HepG2 (cell line): ENCODE results near the gene ANP32A. TPM values are rescaled to one million over a fixed set of nuclear protein-coding genes. Genes with fewer than 3 reads are reported as not detected.

Source experiments
- ATAC-seq: fragments of 200-7000 bp; cut with Tn5 transposase; 3 replicates; pipeline ENCODE4 v1.9.1; 2020; ENCODE audit warnings: mild to moderate bottlenecking, moderate library complexity
- BruUV-seq: library from RNA; stranded (reverse); fragments of 400-500 nt; replicated peaks from 2 replicates; lab custom pipeline; 2021; lab: Mats Ljungman, UMichigan
- CTCF ChIA-PET: fragments of 300-600 bp; formaldehyde crosslinking; extraction: SDS; loops from one replicate; lab custom pipeline; 2021; ENCODE audit warnings: low total read pairs, inconsistent platforms, low intra/inter-chr PET ratio; lab: Yijun Ruan, JAX
- POLR2A ChIA-PET: fragments of 350-600 bp; sonication (Branson Sonifier 250); formaldehyde crosslinking; loops from one replicate; lab custom pipeline; 2020; ENCODE audit warnings: antibody characterized with exemption, inconsistent platforms; lab: Yijun Ruan, JAX
- DNase-seq: peaks from one replicate; pipeline ENCODE4 v3.0.0-alpha.2; 2015; ENCODE audit warnings: low spot score
- FAIRE-seq: peaks from 3 replicates; lab custom pipeline; 2011; peaks lifted over from hg19 to GRCh38; lab: Jason Lieb, UNC
- H2AFZ ChIP-seq: one replicate; pipeline ENCODE4 v1.6.1; 2011; ENCODE audit warnings: low read length, inconsistent platforms
- H3K27ac ChIP-seq: fragments of 300-600 bp; 3 replicates; pipeline ENCODE4 v1.8.0; 2011; ENCODE audit warnings: mixed run types, mild to moderate bottlenecking, mixed read lengths, low read length, inconsistent platforms; ENCODE audit not compliant: insufficient read depth; ENCODE audit errors: extremely low read length
- H3K27me3 ChIP-seq, 2 experiments: fragments of 200-600 bp in 1 of 2; 2 replicates in 1 of 2; 3 replicates in 1 of 2; pipeline versions ENCODE4 v1.6.0 to v1.8.0; 2011; ENCODE audit warnings: low read length in 2 of 2, mild to moderate bottlenecking in 2 of 2, moderate library complexity in 2 of 2, inconsistent platforms in 1 of 2; ENCODE audit not compliant: insufficient read depth in 2 of 2, control insufficient read depth in 1 of 2
- H3K36me3 ChIP-seq, 2 experiments: fragments of 200-600 bp in 1 of 2; replicated peaks in 1 of 2; 2 replicates in 1 of 2; 3 replicates in 1 of 2; pipeline versions ENCODE4 v1.5.1 to v1.8.0; 2011; ENCODE audit warnings: low read length in 2 of 2, inconsistent platforms in 1 of 2; ENCODE audit not compliant: insufficient read depth in 2 of 2, control insufficient read depth in 1 of 2
- H3K4me1 ChIP-seq: 2 replicates; pipeline ENCODE4 v1.5.1; 2012; ENCODE audit warnings: low read length, inconsistent platforms; ENCODE audit not compliant: insufficient read depth
- H3K4me2 ChIP-seq: 2 replicates; pipeline ENCODE4 v1.6.0; 2011; ENCODE audit warnings: low read depth, low read length, inconsistent platforms
- H3K4me3 ChIP-seq, 3 experiments: fragments of 200-600 bp in 1 of 3; sonication (generic), shearing (Covaris generic) in 1 of 3; replicated peaks in 1 of 3; 2 replicates each; pipeline ENCODE4 v1.5.1; 2011 to 2016; ENCODE audit warnings: low read length in 3 of 3, inconsistent platforms in 2 of 3, low read depth in 2 of 3, mild to moderate bottlenecking in 2 of 3, control low read depth in 1 of 3, mixed read lengths in 1 of 3; ENCODE audit not compliant: insufficient read depth in 1 of 3
- H3K79me2 ChIP-seq: one replicate; pipeline ENCODE4 v1.6.1; 2011; ENCODE audit warnings: low read length, inconsistent platforms; ENCODE audit not compliant: insufficient read depth
- H3K9ac ChIP-seq: 2 replicates; pipeline ENCODE4 v1.6.0; 2011; ENCODE audit warnings: mild to moderate bottlenecking, low read depth, low read length, inconsistent platforms; ENCODE audit not compliant: insufficient read depth
- H3K9me3 ChIP-seq: 2 replicates; pipeline ENCODE4 v1.5.1; 2012; ENCODE audit warnings: mild to moderate bottlenecking, low read length
- H4K20me1 ChIP-seq: 2 replicates; pipeline ENCODE4 v1.6.0; 2011; ENCODE audit warnings: inconsistent platforms, mild to moderate bottlenecking, low read length, moderate library complexity; ENCODE audit not compliant: insufficient read depth
- AGO2 ChIP-seq: fragments of 200-400 bp; formaldehyde crosslinking; optimal IDR thresholded peaks from 2 replicates; pipeline ENCODE3; 2017; ENCODE audit warnings: mild to moderate bottlenecking, low read depth, low read length, moderate library complexity
- CCAR2 ChIP-seq: fragments of 200-400 bp; formaldehyde crosslinking; optimal IDR thresholded peaks from 2 replicates; pipeline ENCODE3; 2018; ENCODE audit warnings: low read depth, mild to moderate bottlenecking, low read length, moderate library complexity
- HNF4A ChIP-seq: sonication (generic); formaldehyde crosslinking; IDR thresholded peaks from 2 replicates; pipeline ENCODE4 v1.4.0; 2020; ENCODE audit warnings: missing genetic modification reagents
- NFRKB ChIP-seq: fragments of 450-650 bp; IDR thresholded peaks from 2 replicates; pipeline ENCODE4 v1.6.1; 2017
- POLR2G ChIP-seq: fragments of 200-400 bp; formaldehyde crosslinking; IDR thresholded peaks from 2 replicates; pipeline ENCODE4 v1.6.1; 2018; ENCODE audit warnings: mild to moderate bottlenecking, low read depth, low read length, moderate library complexity
- TSC22D2 ChIP-seq: sonication (generic); formaldehyde crosslinking; IDR thresholded peaks from 2 replicates; pipeline ENCODE4 v1.5.1; 2020; ENCODE audit warnings: missing genetic modification reagents, mild to moderate bottlenecking, borderline replicate concordance
- ZNF232 ChIP-seq: sonication (generic); formaldehyde crosslinking; IDR thresholded peaks from 2 replicates; pipeline ENCODE4 v1.4.0; 2020; ENCODE audit warnings: missing genetic modification reagents, borderline replicate concordance
- ZNF574 ChIP-seq: sonication (generic); formaldehyde crosslinking; IDR thresholded peaks from 2 replicates; pipeline ENCODE4 v1.4.0; 2020; ENCODE audit warnings: missing genetic modification reagents
- ZNF747 ChIP-seq: sonication (generic); formaldehyde crosslinking; IDR thresholded peaks from 2 replicates; pipeline ENCODE4 v1.8.1; 2023; ENCODE audit warnings: missing genetic modification reagents, mild to moderate bottlenecking, borderline replicate concordance
- ZNF749 ChIP-seq: sonication (generic); formaldehyde crosslinking; IDR thresholded peaks from 2 replicates; pipeline ENCODE4 v1.8.0; 2022; ENCODE audit warnings: mild to moderate bottlenecking, missing genetic modification reagents, moderate library complexity, borderline replicate concordance
- ZNF768 ChIP-seq: sonication (generic); formaldehyde crosslinking; IDR thresholded peaks from 2 replicates; pipeline ENCODE4 v1.4.0; 2020; ENCODE audit warnings: missing genetic modification reagents
- WGBS: methylation state at CpG from one replicate; pipeline ENCODE4 v1.1.6; 2017; ENCODE audit warnings: low lambda C conversion rate; 5-methylcytosine and 5-hydroxymethylcytosine counted together
- in situ Hi-C: cut with HindIII; loops from 2 replicates; pipeline ENCODE4 v1.10.0; 2017; ENCODE audit warnings: low pct_unique_long_range_greater_than_20kb; ENCODE audit not compliant: extremely low pct_ligation_motif_present
- intact Hi-C: fragments of 100-400 bp; cut with micrococcal nuclease; formaldehyde crosslinking; loops from one replicate; pipeline ENCODE4 v1.10.0; 2022; ENCODE audit not compliant: unreplicated experiment
- polyA plus RNA-seq, 8 experiments: library from polyadenylated mRNA; depleted of rRNA in 3 of 8; stranded (reverse) in 7 of 8; unstranded in 1 of 8; fragments of >200 nt; fragmentation: Illumina TruSeq in 4 of 8; extraction: Trizol in 4 of 8; gene quantifications; 2 replicates each; pipeline versions ENCODE4 v1.2.1 to v1.2.3, GENCODE V29; 2011 to 2016; ENCODE audit warnings: low read depth in 4 of 8, missing spikeins in 1 of 8, mixed read lengths in 1 of 8; ENCODE audit not compliant: insufficient read depth in 1 of 8
- total RNA-seq, 5 experiments: library from RNA; depleted of rRNA; stranded (reverse); fragments of >200 nt; fragmentation: Illumina TruSeq; extraction: Trizol; gene quantifications; 2 replicates each; pipeline ENCODE4 v1.2.3, GENCODE V29; 2016; ENCODE audit warnings: low read depth in 1 of 5
- TF ChIP-seq, protein P1 (sequence below): sonication (generic); formaldehyde crosslinking; IDR thresholded peaks from 2 replicates; pipeline ENCODE4 v1.4.0; 2020; ENCODE audit warnings: missing genetic modification reagents

The ANP32A gene
- total and polyA plus RNA-seq, 2 of the 13 experiments (the other 11 are each of a cell fraction or from before 2014, with no cell fraction given) = 60.6 to 206 TPM

DNA sequence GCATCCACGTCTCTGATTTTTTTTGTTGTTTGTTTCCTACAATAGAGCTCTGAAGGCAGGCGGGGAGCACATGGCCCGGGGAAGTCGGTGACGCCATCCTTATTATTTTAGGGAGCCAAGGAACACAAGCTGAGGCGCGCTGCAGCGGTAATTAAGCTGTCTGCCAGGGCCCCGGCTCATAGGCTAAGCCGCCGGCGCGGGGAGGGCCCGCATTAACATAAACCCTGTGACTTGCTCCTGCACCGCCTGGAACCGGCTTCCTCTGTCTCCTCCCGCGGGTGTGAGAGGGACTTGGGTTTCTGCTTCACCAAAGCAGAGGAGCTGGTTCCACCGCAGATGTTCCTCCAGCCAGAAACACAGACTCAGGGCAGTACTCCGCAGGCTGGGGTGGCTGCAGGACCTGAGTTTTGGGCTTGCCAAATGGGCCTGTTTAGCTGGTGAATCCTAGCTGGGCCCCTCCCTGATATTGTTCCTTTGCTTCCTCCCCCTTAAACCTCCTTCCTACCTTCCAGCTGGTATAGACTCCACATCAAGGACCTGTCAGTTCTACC, 25.3 kb downstream of the ANP32A start:
- H3K4me1 ChIP-seq = peaks cover 51% of the 10 kb centered on the region

GRCh38 chr15:68794863-68795262, 25.8 kb downstream of the ANP32A start:
- ATAC-seq (peak; percentile 80), FAIRE-seq (peak; percentile 47), DNase-seq (peak; percentile 20)
- no TSS peak for BruUV-seq
- Histone ChIP-seq H3K79me2 (peaks cover 100% of the 10 kb centered on the region), H3K9ac (no peak overlapping the region), H2AFZ (no peak overlapping the region), H3K27ac (peak overlapping the region; percentile 43), H3K36me3 (peaks cover 5 to 59% of the 10 kb centered on the region in 2 experiments; a peak in 4 of 5 replicates), H3K4me3 (no peak overlapping the region), H3K9me3 (no peaks in the 10 kb centered on the region), H3K4me1 (peaks cover 56% of the 10 kb centered on the region), H4K20me1 (peaks cover 96% of the 10 kb centered on the region), H3K27me3 (no peaks in the 10 kb centered on the region), H3K4me2 (0 out of 2 replicates have a peak overlapping the region, but pooled peaks have one; percentile 4)
- ChIA-PET CTCF (no interaction called here), POLR2A (interaction anchor here (0.9 to 1.4 kb wide), 2 partner anchors 22 to 24 kb away, joined by 3 read pairs; no protein-coding TSS in a partner anchor)
- WGBS = 50% methylated on average over 5 of the region's 5 CpGs
- in situ Hi-C loops = no loop called here
- TF ChIP-seq ZNF232 = no peak
- 0 out of 2 replicates have a peak, but pooled peaks have one; percentile 1 for TF ChIP-seq POLR2G
- TF ChIP-seq ZNF574 (CRISPR knock-in tag) = no peak
- no peak for TF ChIP-seq TSC22D2
- peak; percentile 57 for TF ChIP-seq HNF4A
- no peak for TF ChIP-seq ZNF749 (CRISPR knock-in tag)
- no peak for TF ChIP-seq CCAR2
- intact Hi-C loops = no loop called here

More for the DNA sequence above, 25.3 kb downstream of the ANP32A start:
- Histone ChIP-seq H3K4me3 (no peak overlapping the region), H3K27ac (peak overlapping the region; percentile 43), H4K20me1 (peaks cover 91% of the 10 kb centered on the region)
- ChIA-PET CTCF (no interaction called here), POLR2A (interaction anchor here (0.9 to 1.4 kb wide), 2 partner anchors 21 to 23 kb away, joined by 3 read pairs; no protein-coding TSS in a partner anchor)
- in situ Hi-C loops = no loop called here
- no peak for DNase-seq
- TF ChIP-seq ZNF768 (CRISPR knock-in tag) = no peak
- no peak for TF ChIP-seq ZNF747 (CRISPR knock-in tag)
- peak; percentile 59 for TF ChIP-seq AGO2
- no peak for TF ChIP-seq NFRKB
- TF ChIP-seq POLR2G = 0 out of 2 replicates have a peak, but pooled peaks have one; percentile 10
- TF ChIP-seq, protein P1, sequence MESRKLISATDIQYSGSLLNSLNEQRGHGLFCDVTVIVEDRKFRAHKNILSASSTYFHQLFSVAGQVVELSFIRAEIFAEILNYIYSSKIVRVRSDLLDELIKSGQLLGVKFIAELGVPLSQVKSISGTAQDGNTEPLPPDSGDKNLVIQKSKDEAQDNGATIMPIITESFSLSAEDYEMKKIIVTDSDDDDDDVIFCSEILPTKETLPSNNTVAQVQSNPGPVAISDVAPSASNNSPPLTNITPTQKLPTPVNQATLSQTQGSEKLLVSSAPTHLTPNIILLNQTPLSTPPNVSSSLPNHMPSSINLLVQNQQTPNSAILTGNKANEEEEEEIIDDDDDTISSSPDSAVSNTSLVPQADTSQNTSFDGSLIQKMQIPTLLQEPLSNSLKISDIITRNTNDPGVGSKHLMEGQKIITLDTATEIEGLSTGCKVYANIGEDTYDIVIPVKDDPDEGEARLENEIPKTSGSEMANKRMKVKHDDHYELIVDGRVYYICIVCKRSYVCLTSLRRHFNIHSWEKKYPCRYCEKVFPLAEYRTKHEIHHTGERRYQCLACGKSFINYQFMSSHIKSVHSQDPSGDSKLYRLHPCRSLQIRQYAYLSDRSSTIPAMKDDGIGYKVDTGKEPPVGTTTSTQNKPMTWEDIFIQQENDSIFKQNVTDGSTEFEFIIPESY (CRISPR knock-in tag) = peak; percentile 45; the same call in 1 of the 2 replicates
- TF ChIP-seq, all 625 proteins: peak for 3
- Histone ChIP-seq H2AFZ (no peak overlapping the region), H3K27me3 (no peaks in the 10 kb centered on the region), H3K79me2 (peaks cover 99% of the 10 kb centered on the region), H3K36me3 (peaks cover 5 to 54% of the 10 kb centered on the region in 2 experiments; a peak in 4 of 5 replicates), H3K4me2 (no peak overlapping the region), H3K9me3 (no peaks in the 10 kb centered on the region), H3K9ac (no peak overlapping the region)
- no TSS peak for BruUV-seq
- intact Hi-C loops = no loop called here
- no peak for FAIRE-seq
- 88% methylated on average over 18 of the region's 20 CpGs for WGBS
- peak; percentile 13; the same call in 1 of the 3 replicates for ATAC-seq
